Pancreas (tissue), 10 donors: ENCODE measurements around the gene ELOF1. TPM values are rescaled to one million over a fixed set of nuclear protein-coding genes. Genes with fewer than 3 reads are reported as not detected.

ENCODE experiments used
- ATAC-seq, 4 donors: fragments of 200-7000 bp; cut with Tn5 transposase; one replicate each; pipeline versions ENCODE4 v1.8.0 to v1.9.1; 2020; ENCODE audit warnings: mild to moderate bottlenecking in 4 of 4, moderate library complexity in 4 of 4
- DNase-seq, 6 donors: peaks; one replicate each; pipeline ENCODE4 v3.0.0-alpha.2; 2020
- FAIRE-seq: peaks from 2 replicates; lab custom pipeline; 2012; peaks lifted over from hg19 to GRCh38; lab: Jason Lieb, UNC
- H3K27ac ChIP-seq, 4 donors: fragments of 200-600 bp; sonication (generic); 1 replicate in 3 of 4; 2 replicates in 1 of 4; pipeline versions ENCODE4 v1.5.0 to v1.8.0; 2020
- H3K27me3 ChIP-seq, 4 donors: fragments of 200-600 bp; one replicate each; pipeline ENCODE4 v1.8.0; 2021
- H3K36me3 ChIP-seq, 3 donors: fragments of 200-600 bp; sonication (generic) in 1 of 3; one replicate each; pipeline versions ENCODE4 v1.5.0 to v1.8.0; 2020 to 2021
- H3K4me1 ChIP-seq, 3 donors: fragments of 200-600 bp; one replicate each; pipeline ENCODE4 v1.8.0; 2021
- H3K4me3 ChIP-seq, 4 donors: fragments of 200-600 bp; sonication (generic) in 2 of 4; one replicate each; pipeline versions ENCODE4 v1.5.0 to v1.8.0; 2020 to 2021
- H3K9me3 ChIP-seq, 4 donors: fragments of 200-600 bp; one replicate each; pipeline ENCODE4 v1.8.0; 2021
- WGBS, 2 donors: extraction: QIAGEN DNeasy Blood & Tissue Kit; methylation state at CpG; one replicate each; pipeline ENCODE4 v1.1.7; 2013; 5-methylcytosine and 5-hydroxymethylcytosine counted together
- intact Hi-C, 3 donors: fragments of 100-400 bp; cut with DNase I; formaldehyde crosslinking; loops; one replicate each; pipeline versions ENCODE4 v1.11.1 to v1.14.2; 2022
- polyA plus RNA-seq, 2 donors: library from polyadenylated mRNA; stranded (reverse); fragments of 200-250 nt; gene quantifications; one replicate each; pipeline ENCODE4 v1.2.3, GENCODE V29; 2013
- total RNA-seq, 6 donors: library from RNA; stranded (reverse); fragmentation: NEBNext Ultra II Directional in 4 of 6; extraction: Animal tissue kit (Norgen Biotek cat#: 25700) in 4 of 6; gene quantifications; one replicate each; pipeline versions ENCODE4 v1.2.1 to v1.2.4, GENCODE V29; 2021 to 2023
- TF ChIP-seq, protein P1 (sequence below), 4 donors: fragments of 200-600 bp; sonication (generic) in 3 of 4; IDR thresholded peaks; one replicate each; pipeline versions ENCODE4 v1.5.0 to v1.8.0; 2021; ENCODE audit warnings: antibody characterized with exemption in 4 of 4
- donor health status: healthy with polysubstance abuse.
- donor health status: DM: no; HTN: no; CAD: no; lungs with moderate emphysema.
- donor health status: DM: no; HTN: no; CAD: no.
- donor health status: control.
- donor health status: control.
- donor health status: Bipolar disorder and iron deficiency.
- donor health status: DM: yes; HTN: yes; CAD: no.
- donor health status: DM: no; HTN: no; CAD: no.
- donor health status: DM: no; HTN: no; CAD: no.
- donor health status: DM: yes; HTN: yes; CAD: no.

ELOF1 gene
- total and polyA plus RNA-seq, 8 donors, result 25.0 to 63.4 (median 33.5) TPM

DNA sequence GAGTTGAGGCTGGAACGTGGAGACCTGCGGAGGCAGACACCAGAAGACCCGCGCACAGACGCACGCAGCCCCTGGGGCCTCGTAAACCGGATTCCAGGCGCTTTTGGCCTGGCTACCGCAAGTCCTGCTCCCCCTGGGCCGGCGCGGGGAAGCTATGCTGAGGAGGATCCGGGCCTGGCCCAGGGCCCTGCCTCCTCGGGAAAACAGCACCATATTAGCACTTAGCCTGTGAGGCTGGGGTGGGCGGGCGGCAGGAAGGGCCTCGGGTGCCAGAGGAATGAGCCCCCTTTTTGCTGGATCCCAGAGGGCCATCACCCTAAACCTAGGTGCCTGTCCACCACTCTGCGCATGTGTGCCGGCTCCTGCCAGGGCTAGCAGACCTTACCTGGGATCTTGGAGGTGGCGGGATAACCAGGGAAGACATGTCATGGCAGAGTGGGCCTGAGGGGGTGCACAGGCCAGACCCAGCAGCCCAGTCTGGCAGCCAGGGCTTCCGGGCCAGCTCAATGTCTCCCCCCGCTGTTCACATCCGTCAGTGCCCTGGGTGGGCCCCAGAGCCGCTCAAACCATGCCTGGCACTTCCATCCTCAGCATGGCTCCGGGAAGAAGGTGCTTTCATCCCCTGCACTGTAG, 7.3 kb downstream of the ELOF1 start:
- no peak for FAIRE-seq
- H3K9me3 ChIP-seq, result no peaks in the 10 kb centered on the region
- H3K27ac ChIP-seq, result no peak overlapping the region
- H3K27me3 ChIP-seq, result no peaks in the 10 kb centered on the region
- H3K4me1 ChIP-seq, result no peaks in the 10 kb centered on the region
- TF ChIP-seq, protein P1, sequence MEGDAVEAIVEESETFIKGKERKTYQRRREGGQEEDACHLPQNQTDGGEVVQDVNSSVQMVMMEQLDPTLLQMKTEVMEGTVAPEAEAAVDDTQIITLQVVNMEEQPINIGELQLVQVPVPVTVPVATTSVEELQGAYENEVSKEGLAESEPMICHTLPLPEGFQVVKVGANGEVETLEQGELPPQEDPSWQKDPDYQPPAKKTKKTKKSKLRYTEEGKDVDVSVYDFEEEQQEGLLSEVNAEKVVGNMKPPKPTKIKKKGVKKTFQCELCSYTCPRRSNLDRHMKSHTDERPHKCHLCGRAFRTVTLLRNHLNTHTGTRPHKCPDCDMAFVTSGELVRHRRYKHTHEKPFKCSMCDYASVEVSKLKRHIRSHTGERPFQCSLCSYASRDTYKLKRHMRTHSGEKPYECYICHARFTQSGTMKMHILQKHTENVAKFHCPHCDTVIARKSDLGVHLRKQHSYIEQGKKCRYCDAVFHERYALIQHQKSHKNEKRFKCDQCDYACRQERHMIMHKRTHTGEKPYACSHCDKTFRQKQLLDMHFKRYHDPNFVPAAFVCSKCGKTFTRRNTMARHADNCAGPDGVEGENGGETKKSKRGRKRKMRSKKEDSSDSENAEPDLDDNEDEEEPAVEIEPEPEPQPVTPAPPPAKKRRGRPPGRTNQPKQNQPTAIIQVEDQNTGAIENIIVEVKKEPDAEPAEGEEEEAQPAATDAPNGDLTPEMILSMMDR (IDR thresholded peaks at IDR 0.05), result no peak
- intact Hi-C loops, result no loop called here
- ATAC-seq, result peak; percentile 22 to 48 (median 46)
- DNase-seq, result no peak
- no peak overlapping the region for H3K4me3 ChIP-seq
- H3K36me3 ChIP-seq, result peaks cover 0 to 11% (median 0%) of the 10 kb centered on the region in 3 donors
- WGBS, 2 donors, result 84 to 86% methylated on average over 26 of the region's 26 CpGs

DNA sequence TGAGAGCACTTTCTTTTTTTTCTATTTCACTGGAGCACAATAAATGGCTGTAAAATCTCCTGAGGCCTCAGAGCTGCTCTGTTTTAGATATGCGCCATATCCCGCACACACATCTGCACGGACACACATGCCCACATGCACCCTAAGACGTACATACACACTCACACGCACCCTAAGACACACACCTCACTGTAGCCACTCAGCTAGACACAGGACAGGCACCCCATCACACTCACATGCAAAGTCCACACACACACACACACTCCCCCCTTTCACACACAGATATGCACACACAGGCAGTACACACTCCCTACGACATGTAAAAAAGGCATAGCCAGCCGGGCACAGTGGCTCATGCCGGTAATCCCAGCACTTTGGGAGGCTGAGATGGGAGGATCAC, 8.8 kb downstream of the ELOF1 start:
- H3K9me3 ChIP-seq, result no peaks in the 10 kb centered on the region
- ATAC-seq (no peak), DNase-seq (no peak), FAIRE-seq (no peak)
- H3K27me3 ChIP-seq, result no peaks in the 10 kb centered on the region
- TF ChIP-seq, protein P1 (IDR thresholded peaks at IDR 0.05), result no peak
- no peak overlapping the region for H3K27ac ChIP-seq
- WGBS, 2 donors, result 82 to 84% methylated on average over 8 of the region's 8 CpGs
- H3K4me1 ChIP-seq, result no peaks in the 10 kb centered on the region
- no peak overlapping the region for H3K4me3 ChIP-seq
- intact Hi-C loops, result no loop called here
- H3K36me3 ChIP-seq, result peaks cover 0 to 11% (median 0%) of the 10 kb centered on the region in 3 donors

DNA sequence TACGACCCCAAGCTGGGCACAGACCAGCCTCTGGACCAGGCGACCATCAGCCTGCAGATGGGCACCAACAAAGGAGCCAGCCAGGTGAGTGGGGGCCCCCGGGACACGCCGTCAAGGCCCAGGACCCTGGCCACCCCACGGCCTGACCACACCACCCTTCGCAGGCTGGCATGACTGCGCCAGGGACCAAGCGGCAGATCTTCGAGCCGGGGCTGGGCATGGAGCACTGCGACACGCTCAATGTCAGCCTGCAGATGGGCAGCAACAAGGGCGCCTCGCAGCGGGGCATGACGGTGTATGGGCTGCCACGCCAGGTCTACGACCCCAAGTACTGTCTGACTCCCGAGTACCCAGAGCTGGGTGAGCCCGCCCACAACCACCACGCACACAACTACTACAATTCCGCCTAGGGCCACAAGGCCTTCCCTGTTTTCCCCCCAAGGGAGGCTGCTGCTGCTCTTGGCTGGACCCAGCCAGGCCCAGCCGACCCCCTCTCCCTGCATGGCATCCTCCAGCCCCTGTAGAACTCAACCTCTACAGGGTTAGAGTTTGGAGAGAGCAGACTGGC, 9.6 kb downstream of the ELOF1 start:
- WGBS, 2 donors, result 78 to 82% methylated on average over 20 to 24 of the region's 24 CpGs
- Histone ChIP-seq H3K27me3 (no peaks in the 10 kb centered on the region), H3K27ac (no peak overlapping the region), H3K36me3 (peaks cover 0 to 9% (median 0%) of the 10 kb centered on the region in 3 donors), H3K4me1 (no peaks in the 10 kb centered on the region), H3K4me3 (no peak overlapping the region), H3K9me3 (no peaks in the 10 kb centered on the region)
- ATAC-seq, result no peak
- intact Hi-C loops, result no loop called here
- peak in 1 of 6 donors; percentile 57 for DNase-seq
- TF ChIP-seq, protein P1 (IDR thresholded peaks at IDR 0.05), result no peak
- FAIRE-seq, result no peak

- Histone ChIP-seq H3K27ac (no peak overlapping the region), H3K36me3 (no peaks in the 10 kb centered on the region), H3K27me3 (no peaks in the 10 kb centered on the region), H3K4me1 (no peaks in the 10 kb centered on the region), H3K4me3 (no peak overlapping the region), H3K9me3 (no peaks in the 10 kb centered on the region)
- 74 to 82% methylated on average over 14 of the region's 14 CpGs for WGBS, 2 donors
- DNase-seq (no peak), FAIRE-seq (no peak), ATAC-seq (no peak)
- intact Hi-C loops, result no loop called here
- TF ChIP-seq, protein P1 (IDR thresholded peaks at IDR 0.05), result no peak
These were observed 10.9 kb downstream of the ELOF1 start for GRCh38 chr19:11547929-11548700.
